HepG2 (cell line): ENCODE data around the gene FAM83E. TPM values are rescaled to one million over a fixed set of nuclear protein-coding genes. Genes with fewer than 3 reads are reported as not detected.

Source experiments
- ATAC-seq: fragments of 200-7000 bp; cut with Tn5 transposase; 3 replicates; pipeline ENCODE4 v1.9.1; 2020; ENCODE audit warnings: mild to moderate bottlenecking, moderate library complexity
- BruUV-seq: library from RNA; stranded (reverse); fragments of 400-500 nt; replicated peaks from 2 replicates; lab custom pipeline; 2021; lab: Mats Ljungman, UMichigan
- CTCF ChIA-PET: fragments of 300-600 bp; formaldehyde crosslinking; extraction: SDS; loops from one replicate; lab custom pipeline; 2021; ENCODE audit warnings: low total read pairs, inconsistent platforms, low intra/inter-chr PET ratio; lab: Yijun Ruan, JAX
- POLR2A ChIA-PET: fragments of 350-600 bp; sonication (Branson Sonifier 250); formaldehyde crosslinking; loops from one replicate; lab custom pipeline; 2020; ENCODE audit warnings: antibody characterized with exemption, inconsistent platforms; lab: Yijun Ruan, JAX
- DNase-seq: peaks from one replicate; pipeline ENCODE4 v3.0.0-alpha.2; 2015; ENCODE audit warnings: low spot score
- FAIRE-seq: peaks from 3 replicates; lab custom pipeline; 2011; peaks lifted over from hg19 to GRCh38; lab: Jason Lieb, UNC
- H2AFZ ChIP-seq: one replicate; pipeline ENCODE4 v1.6.1; 2011; ENCODE audit warnings: low read length, inconsistent platforms
- H3K27ac ChIP-seq: fragments of 300-600 bp; 3 replicates; pipeline ENCODE4 v1.8.0; 2011; ENCODE audit warnings: mixed run types, mild to moderate bottlenecking, mixed read lengths, low read length, inconsistent platforms; ENCODE audit not compliant: insufficient read depth; ENCODE audit errors: extremely low read length
- H3K27me3 ChIP-seq, 2 experiments: fragments of 200-600 bp in 1 of 2; 2 replicates in 1 of 2; 3 replicates in 1 of 2; pipeline versions ENCODE4 v1.6.0 to v1.8.0; 2011; ENCODE audit warnings: low read length in 2 of 2, mild to moderate bottlenecking in 2 of 2, moderate library complexity in 2 of 2, inconsistent platforms in 1 of 2; ENCODE audit not compliant: insufficient read depth in 2 of 2, control insufficient read depth in 1 of 2
- H3K36me3 ChIP-seq, 2 experiments: fragments of 200-600 bp in 1 of 2; replicated peaks in 1 of 2; 2 replicates in 1 of 2; 3 replicates in 1 of 2; pipeline versions ENCODE4 v1.5.1 to v1.8.0; 2011; ENCODE audit warnings: low read length in 2 of 2, inconsistent platforms in 1 of 2; ENCODE audit not compliant: insufficient read depth in 2 of 2, control insufficient read depth in 1 of 2
- H3K4me1 ChIP-seq: 2 replicates; pipeline ENCODE4 v1.5.1; 2012; ENCODE audit warnings: low read length, inconsistent platforms; ENCODE audit not compliant: insufficient read depth
- H3K4me2 ChIP-seq: 2 replicates; pipeline ENCODE4 v1.6.0; 2011; ENCODE audit warnings: low read depth, low read length, inconsistent platforms
- H3K4me3 ChIP-seq, 3 experiments: fragments of 200-600 bp in 1 of 3; sonication (generic), shearing (Covaris generic) in 1 of 3; replicated peaks in 1 of 3; 2 replicates each; pipeline ENCODE4 v1.5.1; 2011 to 2016; ENCODE audit warnings: low read length in 3 of 3, inconsistent platforms in 2 of 3, low read depth in 2 of 3, mild to moderate bottlenecking in 2 of 3, control low read depth in 1 of 3, mixed read lengths in 1 of 3; ENCODE audit not compliant: insufficient read depth in 1 of 3
- H3K79me2 ChIP-seq: one replicate; pipeline ENCODE4 v1.6.1; 2011; ENCODE audit warnings: low read length, inconsistent platforms; ENCODE audit not compliant: insufficient read depth
- H3K9ac ChIP-seq: 2 replicates; pipeline ENCODE4 v1.6.0; 2011; ENCODE audit warnings: mild to moderate bottlenecking, low read depth, low read length, inconsistent platforms; ENCODE audit not compliant: insufficient read depth
- H3K9me3 ChIP-seq: 2 replicates; pipeline ENCODE4 v1.5.1; 2012; ENCODE audit warnings: mild to moderate bottlenecking, low read length
- H4K20me1 ChIP-seq: 2 replicates; pipeline ENCODE4 v1.6.0; 2011; ENCODE audit warnings: inconsistent platforms, mild to moderate bottlenecking, low read length, moderate library complexity; ENCODE audit not compliant: insufficient read depth
- AGO2 ChIP-seq: fragments of 200-400 bp; formaldehyde crosslinking; optimal IDR thresholded peaks from 2 replicates; pipeline ENCODE3; 2017; ENCODE audit warnings: mild to moderate bottlenecking, low read depth, low read length, moderate library complexity
- JUND ChIP-seq: sonication (generic); formaldehyde crosslinking; IDR thresholded peaks from 2 replicates; pipeline ENCODE4 v1.8.0; 2022; ENCODE audit warnings: mild to moderate bottlenecking, missing genetic modification reagents
- NR2F1 ChIP-seq, 2 experiments: fragments of 450-650 bp in 1 of 2; formaldehyde crosslinking in 1 of 2; IDR thresholded peaks; 2 replicates each; pipeline versions ENCODE4 v1.5.0 to v1.6.1; 2016 to 2020; ENCODE audit warnings: mild to moderate bottlenecking in 1 of 2, missing compliant biosample characterization in 1 of 2, missing genetic modification reagents in 1 of 2, moderate library complexity in 1 of 2
- POLR2A ChIP-seq, 2 experiments: IDR thresholded peaks; 2 replicates each; pipeline ENCODE4 v1.6.1; 2011; ENCODE audit warnings: low read depth in 2 of 2, low read length in 2 of 2, mild to moderate bottlenecking in 1 of 2, moderate library complexity in 1 of 2; ENCODE audit not compliant: insufficient read depth in 1 of 2
- RBFOX2 ChIP-seq: fragments of 200-400 bp; formaldehyde crosslinking; IDR thresholded peaks from 2 replicates; pipeline ENCODE4 v1.6.1; 2017; ENCODE audit warnings: low read depth, mild to moderate bottlenecking, low read length
- RCOR2 ChIP-seq: IDR thresholded peaks from 2 replicates; pipeline ENCODE4 v1.6.1; 2016; ENCODE audit warnings: missing biosample characterization, missing genetic modification reagents
- ZSCAN12 ChIP-seq: sonication (generic); formaldehyde crosslinking; IDR thresholded peaks from 2 replicates; pipeline ENCODE4 v1.9.0; 2021; ENCODE audit warnings: mild to moderate bottlenecking, missing genetic modification reagents
- WGBS: methylation state at CpG from one replicate; pipeline ENCODE4 v1.1.6; 2017; ENCODE audit warnings: low lambda C conversion rate; 5-methylcytosine and 5-hydroxymethylcytosine counted together
- in situ Hi-C: cut with HindIII; loops from 2 replicates; pipeline ENCODE4 v1.10.0; 2017; ENCODE audit warnings: low pct_unique_long_range_greater_than_20kb; ENCODE audit not compliant: extremely low pct_ligation_motif_present
- intact Hi-C: fragments of 100-400 bp; cut with micrococcal nuclease; formaldehyde crosslinking; loops from one replicate; pipeline ENCODE4 v1.10.0; 2022; ENCODE audit not compliant: unreplicated experiment
- polyA plus RNA-seq, 8 experiments: library from polyadenylated mRNA; depleted of rRNA in 3 of 8; stranded (reverse) in 7 of 8; unstranded in 1 of 8; fragments of >200 nt; fragmentation: Illumina TruSeq in 4 of 8; extraction: Trizol in 4 of 8; gene quantifications; 2 replicates each; pipeline versions ENCODE4 v1.2.1 to v1.2.3, GENCODE V29; 2011 to 2016; ENCODE audit warnings: low read depth in 4 of 8, missing spikeins in 1 of 8, mixed read lengths in 1 of 8; ENCODE audit not compliant: insufficient read depth in 1 of 8
- total RNA-seq, 5 experiments: library from RNA; depleted of rRNA; stranded (reverse); fragments of >200 nt; fragmentation: Illumina TruSeq; extraction: Trizol; gene quantifications; 2 replicates each; pipeline ENCODE4 v1.2.3, GENCODE V29; 2016; ENCODE audit warnings: low read depth in 1 of 5
- TF ChIP-seq, protein P1 (sequence below): sonication (generic); formaldehyde crosslinking; IDR thresholded peaks from 2 replicates; pipeline ENCODE4 v1.9.0; 2022; ENCODE audit warnings: low read depth, missing genetic modification reagents

Gene FAM83E
- total and polyA plus RNA-seq, 2 of the 13 experiments (the other 11 are each of a cell fraction or from before 2014, with no cell fraction given) = 0.18 to 0.60 TPM

DNA sequence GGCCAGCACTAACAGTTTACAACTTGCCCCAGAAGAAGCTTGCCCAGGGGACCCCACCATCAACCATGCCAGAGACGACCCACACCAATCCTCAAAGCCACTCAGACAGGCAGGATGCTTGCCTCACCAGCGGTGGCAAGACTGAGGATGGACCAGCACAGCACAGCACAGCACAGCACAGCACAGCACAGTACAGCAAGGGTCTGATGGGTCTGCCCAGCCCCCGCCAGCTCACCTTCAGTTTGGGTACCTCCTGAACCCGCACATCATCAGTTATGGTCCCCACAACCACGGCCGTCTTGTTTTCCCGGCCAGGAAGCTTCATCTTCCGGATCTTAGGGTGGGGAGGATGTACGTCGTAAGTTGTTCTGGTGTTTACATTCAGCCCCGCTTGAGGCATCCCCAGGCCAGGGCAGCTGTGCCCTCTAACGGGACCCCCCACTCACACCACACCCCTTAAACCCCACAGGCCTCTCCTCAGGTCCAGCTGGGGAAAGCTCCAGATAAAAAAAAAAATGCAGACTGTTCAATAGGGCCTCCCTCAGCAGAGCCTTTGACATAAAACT lies 1.7 kb upstream of the FAM83E start (continued):
- TF ChIP-seq NR2F1 (CRISPR knock-in tag; IDR thresholded peaks at IDR 0.05) = no peak
- TF ChIP-seq ZSCAN12 (CRISPR knock-in tag) = no peak
- TF ChIP-seq, protein P1, sequence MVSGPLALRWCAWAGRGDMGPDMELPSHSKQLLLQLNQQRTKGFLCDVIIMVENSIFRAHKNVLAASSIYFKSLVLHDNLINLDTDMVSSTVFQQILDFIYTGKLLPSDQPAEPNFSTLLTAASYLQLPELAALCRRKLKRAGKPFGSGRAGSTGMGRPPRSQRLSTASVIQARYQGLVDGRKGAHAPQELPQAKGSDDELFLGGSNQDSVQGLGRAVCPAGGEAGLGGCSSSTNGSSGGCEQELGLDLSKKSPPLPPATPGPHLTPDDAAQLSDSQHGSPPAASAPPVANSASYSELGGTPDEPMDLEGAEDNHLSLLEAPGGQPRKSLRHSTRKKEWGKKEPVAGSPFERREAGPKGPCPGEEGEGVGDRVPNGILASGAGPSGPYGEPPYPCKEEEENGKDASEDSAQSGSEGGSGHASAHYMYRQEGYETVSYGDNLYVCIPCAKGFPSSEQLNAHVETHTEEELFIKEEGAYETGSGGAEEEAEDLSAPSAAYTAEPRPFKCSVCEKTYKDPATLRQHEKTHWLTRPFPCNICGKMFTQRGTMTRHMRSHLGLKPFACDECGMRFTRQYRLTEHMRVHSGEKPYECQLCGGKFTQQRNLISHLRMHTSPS = no peak

DNA sequence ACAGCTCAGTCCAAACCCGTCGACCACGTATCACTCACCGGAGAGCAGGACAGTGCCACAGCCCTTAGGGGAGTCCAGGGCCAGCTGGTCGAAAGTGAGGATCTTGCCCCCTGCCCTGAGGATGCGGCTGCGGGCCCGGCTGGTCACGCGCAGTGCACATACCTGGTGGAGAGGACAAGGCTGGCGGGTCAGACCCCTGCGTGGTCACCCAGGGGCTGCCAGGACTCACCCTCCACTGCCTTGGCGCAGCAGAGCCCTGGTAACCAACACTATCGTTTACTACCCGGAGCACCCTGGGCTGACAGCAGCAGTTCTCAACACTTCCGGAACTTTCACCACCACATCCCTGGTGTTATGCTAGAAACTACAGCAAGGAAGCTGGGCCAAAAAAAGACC lies 1.2 kb upstream of the FAM83E start:
- Histone ChIP-seq H3K9me3 (no peaks in the 10 kb centered on the region), H3K79me2 (peaks cover 33% of the 10 kb centered on the region), H3K27me3 (no peaks in the 10 kb centered on the region; a peak in 1 of 5 replicates), H3K4me2 (no peak overlapping the region), H3K27ac (no peak overlapping the region), H4K20me1 (peaks cover 38% of the 10 kb centered on the region), H3K9ac (no peak overlapping the region), H3K4me1 (peaks cover 44% of the 10 kb centered on the region), H3K4me3 (no peak overlapping the region), H2AFZ (no peak overlapping the region), H3K36me3 (peaks cover 15 to 28% of the 10 kb centered on the region in 2 experiments)
- no TSS peak for BruUV-seq
- in situ Hi-C loops = no loop called here
- POLR2A ChIA-PET = interaction anchor here (1.2 kb wide), 1 partner anchor 15 kb away, joined by 3 read pairs; no protein-coding TSS in a partner anchor
- CTCF ChIA-PET = no interaction called here
- peak; percentile 56 for TF ChIP-seq AGO2
- TF ChIP-seq RBFOX2 = peak; percentile 79
- no peak for TF ChIP-seq JUND (CRISPR knock-in tag)
- peak in 1 of 2 experiments; percentile 28; a peak in 2 of 4 replicates for TF ChIP-seq POLR2A (IDR thresholded peaks at IDR 0.05; ENCODE audit: insufficient read depth in 1 of 2, low read depth in 2 of 2, low read length in 2 of 2)
- no peak for TF ChIP-seq RCOR2
- DNase-seq = no peak
- WGBS = 93% methylated on average over 5 of the region's 16 CpGs
- no peak for FAIRE-seq
- intact Hi-C loops = no loop called here
- ATAC-seq = no peak
